AG09309 (cell line): ENCODE data around the gene BTF3.

ENCODE experiments used
- DNase-seq: peaks from one replicate; pipeline ENCODE4 v3.0.0-alpha.2; 2010; ENCODE audit warnings: low read depth
- H3K4me3 ChIP-seq: 2 replicates; pipeline ENCODE4 v1.5.1; 2011; ENCODE audit warnings: mild to moderate bottlenecking, low read depth, low read length, moderate library complexity; ENCODE audit not compliant: control insufficient read depth
- CTCF ChIP-seq: IDR thresholded peaks from 2 replicates; pipeline ENCODE4 v1.5.1; 2011; ENCODE audit warnings: mild to moderate bottlenecking, low read depth, low read length, inconsistent platforms; ENCODE audit not compliant: insufficient read depth, control insufficient read depth; ENCODE audit errors: missing control alignments

Gene BTF3

GRCh38 chr5:73531356-73531755 is 33.1 kb downstream of the BTF3 start:
- no peak overlapping the region for H3K4me3 ChIP-seq
- DNase-seq: no peak
- TF ChIP-seq CTCF: no peak

- no peak for DNase-seq
- no peak for TF ChIP-seq CTCF
- no peak overlapping the region for H3K4me3 ChIP-seq
These were observed 34.0 kb downstream of the BTF3 start for GRCh38 chr5:73532195-73532594.

GRCh38 chr5:73534011-73534644 is 35.9 kb downstream of the BTF3 start:
- TF ChIP-seq CTCF: no peak
- H3K4me3 ChIP-seq: no peak overlapping the region
- no peak for DNase-seq

- TF ChIP-seq CTCF: no peak
- no peak overlapping the region for H3K4me3 ChIP-seq
- no peak for DNase-seq
These were observed 36.7 kb downstream of the BTF3 start for GRCh38 chr5:73534971-73535370.

- TF ChIP-seq CTCF: no peak
These were observed 41.5 kb downstream of the BTF3 start for GRCh38 chr5:73539730-73540129.

GRCh38 chr5:73540192-73540591 is 42.0 kb downstream of the BTF3 start:
- no peak for DNase-seq
- TF ChIP-seq CTCF: no peak
- H3K4me3 ChIP-seq: no peak overlapping the region

More at GRCh38 chr5:73539730-73540129, 41.5 kb downstream of the BTF3 start:
- no peak for DNase-seq
- H3K4me3 ChIP-seq: no peak overlapping the region

- DNase-seq: no peak
- no peak for TF ChIP-seq CTCF
- no peak overlapping the region for H3K4me3 ChIP-seq
These were observed 43.8 kb downstream of the BTF3 start for GRCh38 chr5:73542020-73542419.
